ENCODE data around the gene TECTA. TPM values are rescaled to one million over a fixed set of nuclear protein-coding genes. Genes with fewer than 3 reads are reported as not detected.

Gene TECTA
- total and polyA plus RNA-seq, 2 donors (not counting 1 experiment from before 2014, with no cell fraction given), result 0.30 to 0.33 TPM

GRCh38 chr11:121055076-121055475 is 46.0 kb upstream of the TECTA start:
- DNase-seq (ENCODE audit: low read depth in 2 of 2), result no peak
- Histone ChIP-seq H3K4me2 (ENCODE audit: extremely low read depth, insufficient read depth, low read length) (no peak overlapping the region), H3K27me3 (ENCODE audit: control insufficient read depth, insufficient read depth, low read length) (no peaks in the 10 kb centered on the region), H3K9me3 (ENCODE audit: control insufficient read depth, insufficient read depth, low read depth, low read length) (no peaks in the 10 kb centered on the region), H3K27ac (ENCODE audit: insufficient read depth, low read length) (no peak overlapping the region), H3K4me3 (replicated peaks in 1 of 4; ENCODE audit: control extremely low read depth in 1 of 4, insufficient read depth in 1 of 4, low read depth in 3 of 4, low read length in 4 of 4) (no peak overlapping the region), H4K20me1 (ENCODE audit: control insufficient read depth, extremely low read depth, insufficient read depth, low read length) (no peaks in the 10 kb centered on the region), H2AFZ (ENCODE audit: low read length) (no peak overlapping the region), H3K36me3 (ENCODE audit: control insufficient read depth, insufficient read depth, low read length) (no peaks in the 10 kb centered on the region), H3K79me2 (ENCODE audit: control insufficient read depth, insufficient read depth, low read length) (no peaks in the 10 kb centered on the region), H3K4me1 (ENCODE audit: control insufficient read depth, extremely low read depth, insufficient read depth, low read length) (no peaks in the 10 kb centered on the region), H3K9ac (ENCODE audit: insufficient read depth, low read length) (no peak overlapping the region)
- TF ChIP-seq EZH2 (IDR thresholded peaks at IDR 0.05; ENCODE audit: low read length, missing control alignments) (no peak), CTCF (conservative IDR thresholded peaks at IDR 0.05 in 1 of 2, IDR thresholded peaks at IDR 0.05 in 1 of 2; ENCODE audit: low read depth in 1 of 2, low read length in 2 of 2) (no peak)

GRCh38 chr11:121057922-121058321 is 43.1 kb upstream of the TECTA start:
- H3K4me1 ChIP-seq (ENCODE audit: control insufficient read depth, extremely low read depth, insufficient read depth, low read length), result no peaks in the 10 kb centered on the region
- no peak overlapping the region for H3K4me3 ChIP-seq (replicated peaks in 1 of 4; ENCODE audit: control extremely low read depth in 1 of 4, insufficient read depth in 1 of 4, low read depth in 3 of 4, low read length in 4 of 4)
- no peak overlapping the region for H3K9ac ChIP-seq (ENCODE audit: insufficient read depth, low read length)
- no peaks in the 10 kb centered on the region for H3K79me2 ChIP-seq (ENCODE audit: control insufficient read depth, insufficient read depth, low read length)
- H3K9me3 ChIP-seq (ENCODE audit: control insufficient read depth, insufficient read depth, low read depth, low read length), result no peaks in the 10 kb centered on the region
- no peaks in the 10 kb centered on the region for H3K27me3 ChIP-seq (ENCODE audit: control insufficient read depth, insufficient read depth, low read length)
- TF ChIP-seq CTCF (conservative IDR thresholded peaks at IDR 0.05 in 1 of 2, IDR thresholded peaks at IDR 0.05 in 1 of 2; ENCODE audit: low read depth in 1 of 2, low read length in 2 of 2) (no peak), EZH2 (IDR thresholded peaks at IDR 0.05; ENCODE audit: low read length, missing control alignments) (no peak)
- H2AFZ ChIP-seq (ENCODE audit: low read length), result no peak overlapping the region
- H3K27ac ChIP-seq (ENCODE audit: insufficient read depth, low read length), result no peak overlapping the region
- DNase-seq (ENCODE audit: low read depth in 2 of 2), result no peak
- no peaks in the 10 kb centered on the region for H4K20me1 ChIP-seq (ENCODE audit: control insufficient read depth, extremely low read depth, insufficient read depth, low read length)
- no peaks in the 10 kb centered on the region for H3K36me3 ChIP-seq (ENCODE audit: control insufficient read depth, insufficient read depth, low read length)
- H3K4me2 ChIP-seq (ENCODE audit: extremely low read depth, insufficient read depth, low read length), result no peak overlapping the region

DNA sequence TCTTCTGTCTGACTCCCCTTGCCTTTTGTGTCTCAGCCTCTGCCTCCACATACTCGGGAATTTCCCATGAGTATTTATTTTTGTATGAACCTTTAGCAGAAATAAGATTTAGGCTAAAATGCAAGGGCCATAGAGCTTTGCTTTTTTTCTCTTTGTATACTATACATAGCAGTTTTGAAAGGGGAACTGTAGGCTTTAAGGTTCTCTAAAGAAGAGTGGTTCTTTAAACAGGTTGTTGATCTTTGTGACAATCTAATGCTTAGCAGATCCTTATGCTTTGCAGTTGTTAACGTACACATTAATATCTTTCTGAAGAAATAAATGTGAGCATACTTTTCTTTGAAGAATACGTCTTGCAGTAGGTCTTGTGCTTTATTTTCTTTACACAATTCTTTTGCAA is 42.1 kb upstream of the TECTA start:
- no peaks in the 10 kb centered on the region for H3K9me3 ChIP-seq (ENCODE audit: control insufficient read depth, insufficient read depth, low read depth, low read length)
- no peaks in the 10 kb centered on the region for H3K79me2 ChIP-seq (ENCODE audit: control insufficient read depth, insufficient read depth, low read length)
- H3K36me3 ChIP-seq (ENCODE audit: control insufficient read depth, insufficient read depth, low read length), result no peaks in the 10 kb centered on the region
- no peak overlapping the region for H3K27ac ChIP-seq (ENCODE audit: insufficient read depth, low read length)
- H2AFZ ChIP-seq (ENCODE audit: low read length), result no peak overlapping the region
- H3K4me2 ChIP-seq (ENCODE audit: extremely low read depth, insufficient read depth, low read length), result no peak overlapping the region
- H4K20me1 ChIP-seq (ENCODE audit: control insufficient read depth, extremely low read depth, insufficient read depth, low read length), result no peaks in the 10 kb centered on the region
- DNase-seq (ENCODE audit: low read depth in 2 of 2), result no peak
- H3K4me1 ChIP-seq (ENCODE audit: control insufficient read depth, extremely low read depth, insufficient read depth, low read length), result no peaks in the 10 kb centered on the region
- no peaks in the 10 kb centered on the region for H3K27me3 ChIP-seq (ENCODE audit: control insufficient read depth, insufficient read depth, low read length)
- TF ChIP-seq EZH2 (IDR thresholded peaks at IDR 0.05; ENCODE audit: low read length, missing control alignments), result no peak
- TF ChIP-seq CTCF (conservative IDR thresholded peaks at IDR 0.05 in 1 of 2, IDR thresholded peaks at IDR 0.05 in 1 of 2; ENCODE audit: low read depth in 1 of 2, low read length in 2 of 2), result no peak
- H3K9ac ChIP-seq (ENCODE audit: insufficient read depth, low read length), result no peak overlapping the region
- H3K4me3 ChIP-seq (replicated peaks in 1 of 4; ENCODE audit: control extremely low read depth in 1 of 4, insufficient read depth in 1 of 4, low read depth in 3 of 4, low read length in 4 of 4), result no peak overlapping the region
